B cell (primary cell): ENCODE results near the gene DENND1A.

Experiments
- EZH2 ChIP-seq: IDR thresholded peaks from 2 replicates; pipeline ENCODE4 v1.6.1; 2012; ENCODE audit warnings: borderline replicate concordance, low read depth, mild to moderate bottlenecking, moderate library complexity, low read length; ENCODE audit not compliant: insufficient read depth, poor library complexity, severe bottlenecking
- TF ChIP-seq, protein P1 (sequence below): fragments of 200-600 bp; IDR thresholded peaks from one replicate; pipeline ENCODE4 v1.8.0; 2022; ENCODE audit warnings: antibody characterized with exemption, mild to moderate bottlenecking

DNA sequence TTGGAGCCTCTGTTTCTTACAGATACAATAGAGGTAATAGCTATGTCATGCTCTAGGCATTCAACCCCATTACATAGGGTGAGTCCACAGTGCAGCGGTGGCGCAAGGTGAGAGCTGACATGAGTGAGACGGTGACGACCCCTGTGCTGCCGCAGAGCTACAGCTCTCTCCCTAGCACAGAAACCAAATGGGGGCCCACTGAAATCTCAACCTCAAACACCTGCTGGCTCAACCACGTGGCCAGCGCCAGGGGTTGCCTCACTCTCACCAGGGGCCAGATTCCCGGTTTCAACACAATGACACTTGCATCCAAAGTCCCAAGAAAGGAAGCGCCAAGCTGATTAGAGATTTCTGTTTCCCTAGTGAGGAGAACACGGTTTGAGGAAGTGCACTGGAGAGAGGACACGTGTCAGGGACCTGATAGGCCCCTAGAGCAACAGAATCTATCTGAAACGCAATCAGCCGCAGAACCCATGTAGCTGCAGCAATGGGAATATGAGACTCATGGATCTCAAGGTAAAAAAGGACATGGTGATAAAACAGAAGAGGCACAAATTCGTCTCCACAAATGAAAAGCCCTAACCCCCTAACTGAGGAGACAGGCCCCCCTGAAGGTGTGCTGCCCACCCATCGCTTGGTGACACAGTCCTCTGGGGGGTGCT lies 459.7 kb downstream of the DENND1A start:
- TF ChIP-seq, protein P1, sequence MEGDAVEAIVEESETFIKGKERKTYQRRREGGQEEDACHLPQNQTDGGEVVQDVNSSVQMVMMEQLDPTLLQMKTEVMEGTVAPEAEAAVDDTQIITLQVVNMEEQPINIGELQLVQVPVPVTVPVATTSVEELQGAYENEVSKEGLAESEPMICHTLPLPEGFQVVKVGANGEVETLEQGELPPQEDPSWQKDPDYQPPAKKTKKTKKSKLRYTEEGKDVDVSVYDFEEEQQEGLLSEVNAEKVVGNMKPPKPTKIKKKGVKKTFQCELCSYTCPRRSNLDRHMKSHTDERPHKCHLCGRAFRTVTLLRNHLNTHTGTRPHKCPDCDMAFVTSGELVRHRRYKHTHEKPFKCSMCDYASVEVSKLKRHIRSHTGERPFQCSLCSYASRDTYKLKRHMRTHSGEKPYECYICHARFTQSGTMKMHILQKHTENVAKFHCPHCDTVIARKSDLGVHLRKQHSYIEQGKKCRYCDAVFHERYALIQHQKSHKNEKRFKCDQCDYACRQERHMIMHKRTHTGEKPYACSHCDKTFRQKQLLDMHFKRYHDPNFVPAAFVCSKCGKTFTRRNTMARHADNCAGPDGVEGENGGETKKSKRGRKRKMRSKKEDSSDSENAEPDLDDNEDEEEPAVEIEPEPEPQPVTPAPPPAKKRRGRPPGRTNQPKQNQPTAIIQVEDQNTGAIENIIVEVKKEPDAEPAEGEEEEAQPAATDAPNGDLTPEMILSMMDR, result no peak
- TF ChIP-seq EZH2, result no peak
